ENCODE results near the gene GPR132.
"Not testable (repeated sequence)": the region's sequence is repeated elsewhere in the genome, so short reads cannot be mapped to it uniquely, and the experiment has no call there.

Gene GPR132

GRCh38 chr14:105073720-105074600 lies 8.7 kb upstream of the GPR132 start:
- DNase-seq, result no peak

- DNase-seq, result no peak
Measured at GRCh38 chr14:105072892-105073719, 7.9 kb upstream of the GPR132 start.

GRCh38 chr14:105072381-105072861 lies 7.2 kb upstream of the GPR132 start:
- no peak for DNase-seq

- DNase-seq, result no peak
Measured at GRCh38 chr14:105071942-105072341, 6.7 kb upstream of the GPR132 start.

GRCh38 chr14:105071326-105071725 lies 6.1 kb upstream of the GPR132 start:
- no peak for DNase-seq

- no peak for DNase-seq
Measured at GRCh38 chr14:105070760-105071137, 5.5 kb upstream of the GPR132 start.

GRCh38 chr14:105069871-105070759 lies 4.9 kb upstream of the GPR132 start:
- DNase-seq, result no peak

GRCh38 chr14:105069522-105069870 lies 4.3 kb upstream of the GPR132 start:
- no peak for DNase-seq

GRCh38 chr14:105068818-105069217 lies 3.6 kb upstream of the GPR132 start:
- no peak for DNase-seq

GRCh38 chr14:105067969-105068301 lies 2.7 kb upstream of the GPR132 start:
- no peak for DNase-seq

GRCh38 chr14:105067140-105067968 lies 2.1 kb upstream of the GPR132 start:
- no peak for DNase-seq

- no peak for DNase-seq
Measured at GRCh38 chr14:105066240-105067071, 1.2 kb upstream of the GPR132 start.

- DNase-seq, result no peak
Measured at GRCh38 chr14:105064721-105065143, 498 bp downstream of the GPR132 start.

- no peak for DNase-seq
Measured at GRCh38 chr14:105064001-105064400, 1.2 kb downstream of the GPR132 start.

- DNase-seq, result not testable (repeated sequence)
Measured at GRCh38 chr14:105063506-105063905, 1.7 kb downstream of the GPR132 start.

- no peak for DNase-seq
Measured at GRCh38 chr14:105063056-105063455, 2.2 kb downstream of the GPR132 start.

GRCh38 chr14:105062048-105062433 lies 3.2 kb downstream of the GPR132 start:
- no peak for DNase-seq

- DNase-seq, result no peak
Measured at GRCh38 chr14:105061428-105062047, 3.7 kb downstream of the GPR132 start.

GRCh38 chr14:105060751-105061427 lies 4.3 kb downstream of the GPR132 start:
- no peak for DNase-seq

Data from NCI-H1694 (cell line).